HG03432 (cell line): ENCODE results near the gene BATF.

Experiments used
- ATAC-seq: cut with Tn5 transposase; IDR thresholded peaks from one replicate; pipeline ENCODE4 v1.9.1; 2021; ENCODE audit warnings: mild to moderate bottlenecking, moderate library complexity; ENCODE audit not compliant: unreplicated experiment

The BATF gene

GRCh38 chr14:75591987-75592575 is 69.8 kb downstream of the BATF start:
- no peak for ATAC-seq

- ATAC-seq: no peak
Measured at GRCh38 chr14:75595226-75595625, 73.0 kb downstream of the BATF start.
